Prostate gland (tissue), 2 donors: ENCODE results near the gene DGKG. TPM values are rescaled to one million over a fixed set of nuclear protein-coding genes. Genes with fewer than 3 reads are reported as not detected.

Source experiments
- DNase-seq: peaks from one replicate; pipeline ENCODE4 v3.0.0-alpha.2; 2019; ENCODE audit warnings: low spot score
- H3K27ac ChIP-seq, 2 donors: fragments of 200-600 bp; sonication (generic); 2 replicates each; pipeline ENCODE4 v1.5.1; 2017 to 2019
- H3K27me3 ChIP-seq: fragments of 200-600 bp; sonication (generic); replicated peaks from 2 replicates; pipeline ENCODE4 v1.5.1; 2019; ENCODE audit not compliant: insufficient read depth
- H3K36me3 ChIP-seq, 2 donors: fragments of 200-600 bp; sonication (generic); 1 replicate in 1 of 2; 2 replicates in 1 of 2; pipeline versions ENCODE4 v1.5.1 to v1.8.1; 2017 to 2019
- H3K4me1 ChIP-seq: fragments of 200-600 bp; sonication (generic); replicated peaks from 2 replicates; pipeline ENCODE4 v1.5.1; 2019
- H3K4me3 ChIP-seq, 2 donors: fragments of 200-600 bp; sonication (generic); 2 replicates each; pipeline ENCODE4 v1.5.1; 2017 to 2019
- H3K9me3 ChIP-seq: fragments of 200-600 bp; sonication (generic); 2 replicates; pipeline ENCODE4 v1.5.1; 2017
- POLR2A ChIP-seq: fragments of 450-650 bp; IDR thresholded peaks from one replicate; pipeline ENCODE4 v1.6.1; 2016; ENCODE audit warnings: antibody characterized with exemption, mild to moderate bottlenecking
- POLR2AphosphoS5 ChIP-seq: sonication (generic); formaldehyde crosslinking; IDR thresholded peaks from one replicate; pipeline ENCODE4 v1.6.1; 2017; ENCODE audit warnings: antibody characterized with exemption
- WGBS: methylation state at CpG from one replicate; pipeline ENCODE4 v1.1.5; 2018; 5-methylcytosine and 5-hydroxymethylcytosine counted together
- intact Hi-C: fragments of 100-400 bp; cut with DNase I; formaldehyde crosslinking; loops from one replicate; pipeline ENCODE4 v1.14.2; 2022
- total RNA-seq, 2 donors: library from RNA; depleted of rRNA; stranded (reverse); fragments of >200 nt; gene quantifications; one replicate each; pipeline ENCODE4 v1.1.0, GENCODE V29; 2016
- TF ChIP-seq, protein P1 (sequence below), 4 experiments: fragments of 200-600 bp in 2 of 4; fragments of 450-650 bp in 2 of 4; sonication (generic) in 2 of 4; IDR thresholded peaks; 1 replicate in 3 of 4; 2 replicates in 1 of 4; pipeline ENCODE4 v1.5.1; 2016 to 2019; ENCODE audit warnings: antibody characterized with exemption in 4 of 4, mild to moderate bottlenecking in 2 of 4, moderate library complexity in 2 of 4

The DGKG gene
- total RNA-seq, 2 donors from 2014 or later: 1.2 to 2.2 TPM

GRCh38 chr3:186173224-186173815, 188.7 kb downstream of the DGKG start:
- no peak for TF ChIP-seq POLR2A
- H3K36me3 ChIP-seq: no peaks in the 10 kb centered on the region
- no peak for DNase-seq

DNA sequence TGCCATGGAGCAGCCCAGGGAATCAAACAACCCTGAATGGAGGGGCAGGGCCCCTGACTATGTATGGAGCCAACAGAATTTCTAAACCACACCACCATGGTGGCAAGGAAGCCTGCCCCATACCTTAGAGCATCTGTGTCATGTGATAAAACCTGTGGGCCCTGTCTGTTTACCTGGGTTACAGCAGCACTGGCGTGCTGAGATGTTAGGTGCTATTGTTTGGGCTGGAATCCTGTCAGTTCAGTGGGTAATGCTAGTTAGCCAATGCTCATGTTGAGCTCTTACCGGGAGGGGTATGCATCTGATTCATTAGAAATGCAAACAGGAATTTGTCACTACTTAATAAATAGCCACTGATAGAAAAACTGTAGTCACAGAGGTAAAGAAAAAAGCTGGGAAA, 189.7 kb downstream of the DGKG start:
- WGBS: 85% methylated on average over 2 of the region's 2 CpGs
- no peak overlapping the region for H3K27ac ChIP-seq
- intact Hi-C loops: no loop called here

More at GRCh38 chr3:186173224-186173815, 188.7 kb downstream of the DGKG start:
- no peaks in the 10 kb centered on the region for H3K9me3 ChIP-seq
- H3K27me3 ChIP-seq: no peaks in the 10 kb centered on the region
- no peak overlapping the region for H3K4me3 ChIP-seq
- WGBS: 92% methylated on average over 9 of the region's 9 CpGs
- no peak overlapping the region for H3K27ac ChIP-seq
- H3K4me1 ChIP-seq: no peaks in the 10 kb centered on the region
- intact Hi-C loops: no loop called here

DNA sequence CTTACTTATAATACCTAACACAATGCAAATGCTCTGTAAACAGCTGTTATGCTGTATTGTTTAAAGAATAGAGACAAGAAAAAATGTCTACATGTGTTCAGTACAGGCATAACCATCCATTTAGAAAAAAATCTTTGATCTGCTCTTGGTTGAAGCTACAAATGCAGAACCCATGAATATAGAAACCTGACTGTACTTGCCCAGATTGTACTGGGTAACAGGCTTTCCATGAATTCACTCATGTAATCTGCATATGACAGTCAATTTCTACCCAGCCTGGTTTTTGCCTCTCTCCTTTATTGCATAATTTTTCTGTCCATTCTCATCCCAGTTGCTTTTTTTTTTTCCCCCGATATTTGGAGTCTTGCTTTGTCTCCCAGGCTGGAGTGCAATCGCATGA, 190.5 kb downstream of the DGKG start:
- intact Hi-C loops: no loop called here
- H3K4me3 ChIP-seq: no peak overlapping the region

More for the DNA sequence above, 189.7 kb downstream of the DGKG start:
- Histone ChIP-seq H3K36me3 (no peaks in the 10 kb centered on the region), H3K4me3 (no peak overlapping the region), H3K9me3 (no peaks in the 10 kb centered on the region), H3K27me3 (no peaks in the 10 kb centered on the region), H3K4me1 (no peaks in the 10 kb centered on the region)
- no peak for DNase-seq
- TF ChIP-seq, protein P1, sequence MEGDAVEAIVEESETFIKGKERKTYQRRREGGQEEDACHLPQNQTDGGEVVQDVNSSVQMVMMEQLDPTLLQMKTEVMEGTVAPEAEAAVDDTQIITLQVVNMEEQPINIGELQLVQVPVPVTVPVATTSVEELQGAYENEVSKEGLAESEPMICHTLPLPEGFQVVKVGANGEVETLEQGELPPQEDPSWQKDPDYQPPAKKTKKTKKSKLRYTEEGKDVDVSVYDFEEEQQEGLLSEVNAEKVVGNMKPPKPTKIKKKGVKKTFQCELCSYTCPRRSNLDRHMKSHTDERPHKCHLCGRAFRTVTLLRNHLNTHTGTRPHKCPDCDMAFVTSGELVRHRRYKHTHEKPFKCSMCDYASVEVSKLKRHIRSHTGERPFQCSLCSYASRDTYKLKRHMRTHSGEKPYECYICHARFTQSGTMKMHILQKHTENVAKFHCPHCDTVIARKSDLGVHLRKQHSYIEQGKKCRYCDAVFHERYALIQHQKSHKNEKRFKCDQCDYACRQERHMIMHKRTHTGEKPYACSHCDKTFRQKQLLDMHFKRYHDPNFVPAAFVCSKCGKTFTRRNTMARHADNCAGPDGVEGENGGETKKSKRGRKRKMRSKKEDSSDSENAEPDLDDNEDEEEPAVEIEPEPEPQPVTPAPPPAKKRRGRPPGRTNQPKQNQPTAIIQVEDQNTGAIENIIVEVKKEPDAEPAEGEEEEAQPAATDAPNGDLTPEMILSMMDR (IDR thresholded peaks at IDR 0.05): no peak
- TF ChIP-seq POLR2AphosphoS5 (no peak), POLR2A (no peak)

GRCh38 chr3:186170516-186170915, 191.5 kb downstream of the DGKG start:
- Histone ChIP-seq H3K27ac (no peak overlapping the region), H3K36me3 (no peaks in the 10 kb centered on the region), H3K4me1 (no peaks in the 10 kb centered on the region), H3K27me3 (no peaks in the 10 kb centered on the region), H3K9me3 (no peaks in the 10 kb centered on the region), H3K4me3 (no peak overlapping the region)
- DNase-seq: no peak
- intact Hi-C loops: no loop called here
- 55% methylated on average over 2 of the region's 2 CpGs for WGBS
- TF ChIP-seq POLR2A (no peak), POLR2AphosphoS5 (no peak)
- TF ChIP-seq, protein P1 (IDR thresholded peaks at IDR 0.05): no peak

More for the DNA sequence above, 190.5 kb downstream of the DGKG start:
- Histone ChIP-seq H3K27me3 (no peaks in the 10 kb centered on the region), H3K36me3 (no peaks in the 10 kb centered on the region), H3K27ac (no peak overlapping the region), H3K9me3 (no peaks in the 10 kb centered on the region), H3K4me1 (no peaks in the 10 kb centered on the region)
- DNase-seq: no peak
- 95% methylated on average over 2 of the region's 2 CpGs for WGBS
- no peak for TF ChIP-seq POLR2AphosphoS5
- TF ChIP-seq POLR2A: no peak

- WGBS: 90% methylated on average over 2 of the region's 2 CpGs
- TF ChIP-seq POLR2A: no peak
- TF ChIP-seq, protein P1 (IDR thresholded peaks at IDR 0.05): no peak
- DNase-seq: no peak
- H3K4me3 ChIP-seq: no peak overlapping the region
- intact Hi-C loops: no loop called here
- H3K36me3 ChIP-seq: no peaks in the 10 kb centered on the region
- H3K4me1 ChIP-seq: no peaks in the 10 kb centered on the region
- no peak overlapping the region for H3K27ac ChIP-seq
- no peaks in the 10 kb centered on the region for H3K27me3 ChIP-seq
- H3K9me3 ChIP-seq: no peaks in the 10 kb centered on the region
These were observed 192.7 kb downstream of the DGKG start for GRCh38 chr3:186169379-186169778.

DNA sequence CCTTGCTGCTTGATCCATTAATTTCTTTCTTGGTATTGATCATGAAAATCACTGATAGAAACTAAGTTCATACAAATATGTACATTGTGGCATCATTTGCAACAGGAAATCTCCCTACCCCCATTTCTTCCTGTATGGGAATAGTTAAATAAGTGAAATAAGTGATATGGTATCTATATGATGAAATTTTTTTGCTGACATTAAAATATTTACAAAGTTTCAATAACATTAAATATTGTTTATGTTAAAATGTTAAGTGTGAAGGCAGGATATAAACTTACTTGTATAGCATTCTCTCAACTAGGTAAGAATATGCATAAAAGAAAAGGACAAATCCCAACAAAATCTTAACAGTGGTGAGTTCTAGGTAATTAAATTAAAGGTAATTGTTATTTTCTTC, 193.1 kb downstream of the DGKG start:
- Histone ChIP-seq H3K27me3 (no peaks in the 10 kb centered on the region), H3K9me3 (no peaks in the 10 kb centered on the region), H3K4me1 (no peaks in the 10 kb centered on the region), H3K4me3 (no peak overlapping the region), H3K36me3 (no peaks in the 10 kb centered on the region), H3K27ac (no peak overlapping the region)
- TF ChIP-seq POLR2A (no peak), POLR2AphosphoS5 (no peak)
- TF ChIP-seq, protein P1 (IDR thresholded peaks at IDR 0.05): no peak
- DNase-seq: no peak
- intact Hi-C loops: no loop called here
